ENCODE measurements around the gene LTA.

LTA gene

GRCh38 chr6:31541658-31542521, 30.2 kb upstream of the LTA start, which contains the start of gene DDX39B:
TSS of gene DDX39B (minus strand) at chr6:31542003. CDS start at chr6:31540532, 1,471 bp downstream.
- DNase-seq (ENCODE audit: low spot score), result peak; percentile 97

- no peak for DNase-seq (ENCODE audit: low spot score)
These were observed 28.4 kb upstream of the LTA start for GRCh38 chr6:31543639-31544038.

GRCh38 chr6:31544676-31545075, 27.4 kb upstream of the LTA start:
- no peak for DNase-seq (ENCODE audit: low spot score)

GRCh38 chr6:31545291-31545690, 26.8 kb upstream of the LTA start:
- no peak for DNase-seq (ENCODE audit: low spot score)

GRCh38 chr6:31546339-31546957, 25.6 kb upstream of the LTA start, which contains the start of gene ATP6V1G2:
TSS of gene ATP6V1G2 (minus strand) at chr6:31546608. CDS start at chr6:31546559, 49 bp downstream.
- DNase-seq (ENCODE audit: low spot score), result peak; percentile 94

- DNase-seq (ENCODE audit: low spot score), result peak; percentile 97
These were observed 24.9 kb upstream of the LTA start, which contains the start of gene NFKBIL1 for GRCh38 chr6:31546958-31547726. TSS of gene NFKBIL1 (plus strand) at chr6:31547608. CDS start at chr6:31547695, 87 bp downstream.

GRCh38 chr6:31547727-31548543, 24.2 kb upstream of the LTA start:
- DNase-seq (ENCODE audit: low spot score), result peak; percentile 8

GRCh38 chr6:31548544-31548873, 23.6 kb upstream of the LTA start:
- DNase-seq (ENCODE audit: low spot score), result no peak

- DNase-seq (ENCODE audit: low spot score), result peak; percentile 82
These were observed 20.7 kb upstream of the LTA start for GRCh38 chr6:31551371-31551770.

GRCh38 chr6:31556307-31556706, 15.8 kb upstream of the LTA start:
- DNase-seq (ENCODE audit: low spot score), result no peak

GRCh38 chr6:31557443-31558317, 14.4 kb upstream of the LTA start:
- no peak for DNase-seq (ENCODE audit: low spot score)

GRCh38 chr6:31558318-31558625, 13.8 kb upstream of the LTA start:
- DNase-seq (ENCODE audit: low spot score), result no peak

GRCh38 chr6:31558631-31559500, 13.2 kb upstream of the LTA start:
- peak; percentile 64 for DNase-seq (ENCODE audit: low spot score)

- no peak for DNase-seq (ENCODE audit: low spot score)
These were observed 12.5 kb upstream of the LTA start for GRCh38 chr6:31559606-31559957.

- DNase-seq (ENCODE audit: low spot score), result peak; percentile 86
These were observed 12.0 kb upstream of the LTA start for GRCh38 chr6:31559958-31560696.

- no peak for DNase-seq (ENCODE audit: low spot score)
These were observed 11.4 kb upstream of the LTA start for GRCh38 chr6:31560697-31561058.

GRCh38 chr6:31567531-31568370, 4.3 kb upstream of the LTA start:
- no peak for DNase-seq (ENCODE audit: low spot score)

GRCh38 chr6:31568537-31568961, 3.5 kb upstream of the LTA start:
- peak; percentile 60 for DNase-seq (ENCODE audit: low spot score)
